Measurements from ENCODE around the gene CCT7. TPM values are rescaled to one million over a fixed set of nuclear protein-coding genes. Genes with fewer than 3 reads are reported as not detected.

CCT7 gene
- total and polyA plus RNA-seq, 11 donors: 156 to 328 (median 200) TPM

DNA sequence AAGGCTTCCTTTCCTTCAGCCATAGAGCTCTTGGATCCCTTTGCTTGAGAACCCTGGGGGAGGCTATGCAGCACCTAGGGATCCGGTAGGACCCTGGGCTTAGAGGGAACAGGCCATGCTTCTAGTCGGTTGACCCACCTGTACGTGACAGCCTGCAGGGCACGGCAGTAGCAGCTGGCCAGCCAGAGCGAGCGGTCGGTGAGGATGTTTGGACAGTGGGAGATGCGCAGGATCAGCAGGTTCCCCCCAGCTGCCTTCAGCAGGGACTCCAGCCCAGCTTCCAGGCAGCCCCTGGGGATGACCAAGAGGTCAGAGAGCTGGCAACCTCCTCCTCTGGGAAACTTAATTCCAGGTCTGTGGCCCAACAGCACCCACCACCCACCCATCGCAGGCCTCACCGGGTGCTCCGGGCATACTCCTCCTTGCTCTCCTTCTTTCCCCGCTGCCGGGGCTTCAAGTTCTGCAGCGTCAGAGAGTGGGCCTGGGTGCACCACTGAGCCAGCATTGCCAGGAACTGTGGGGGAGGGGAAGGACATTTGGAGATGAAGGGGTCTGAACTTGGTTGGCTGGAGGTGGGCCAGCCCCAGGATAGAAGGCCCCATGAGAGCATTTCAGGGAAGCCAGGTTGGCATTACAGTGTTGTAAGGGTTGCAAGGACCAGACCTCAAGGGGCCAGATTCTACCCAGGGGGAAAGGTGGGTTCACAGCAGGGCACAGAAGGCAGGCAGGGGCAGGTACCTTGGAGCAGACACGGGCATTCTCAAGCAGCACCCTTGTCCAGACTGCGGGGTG is 29.6 kb downstream of the CCT7 start:
- TF ChIP-seq, protein P1, sequence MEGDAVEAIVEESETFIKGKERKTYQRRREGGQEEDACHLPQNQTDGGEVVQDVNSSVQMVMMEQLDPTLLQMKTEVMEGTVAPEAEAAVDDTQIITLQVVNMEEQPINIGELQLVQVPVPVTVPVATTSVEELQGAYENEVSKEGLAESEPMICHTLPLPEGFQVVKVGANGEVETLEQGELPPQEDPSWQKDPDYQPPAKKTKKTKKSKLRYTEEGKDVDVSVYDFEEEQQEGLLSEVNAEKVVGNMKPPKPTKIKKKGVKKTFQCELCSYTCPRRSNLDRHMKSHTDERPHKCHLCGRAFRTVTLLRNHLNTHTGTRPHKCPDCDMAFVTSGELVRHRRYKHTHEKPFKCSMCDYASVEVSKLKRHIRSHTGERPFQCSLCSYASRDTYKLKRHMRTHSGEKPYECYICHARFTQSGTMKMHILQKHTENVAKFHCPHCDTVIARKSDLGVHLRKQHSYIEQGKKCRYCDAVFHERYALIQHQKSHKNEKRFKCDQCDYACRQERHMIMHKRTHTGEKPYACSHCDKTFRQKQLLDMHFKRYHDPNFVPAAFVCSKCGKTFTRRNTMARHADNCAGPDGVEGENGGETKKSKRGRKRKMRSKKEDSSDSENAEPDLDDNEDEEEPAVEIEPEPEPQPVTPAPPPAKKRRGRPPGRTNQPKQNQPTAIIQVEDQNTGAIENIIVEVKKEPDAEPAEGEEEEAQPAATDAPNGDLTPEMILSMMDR (IDR thresholded peaks at IDR 0.05): no peak
- no peak for TF ChIP-seq POLR2A (IDR thresholded peaks at IDR 0.05)
- Histone ChIP-seq H3K27me3 (peaks cover 6 to 36% (median 27%) of the 10 kb centered on the region in 9 donors), H3K4me1 (peaks cover 0 to 5% (median 1%) of the 10 kb centered on the region in 12 donors), H3K9me3 (no peaks in the 10 kb centered on the region), H3K36me3 (no peaks in the 10 kb centered on the region), H3K4me3 (no peak overlapping the region), H3K27ac (no peak overlapping the region)
- ATAC-seq (no peak), DNase-seq (no peak)
- intact Hi-C loops (cut with DNase I): no loop called here
- WGBS, 4 donors: 91 to 94% (median 93%) methylated on average over 15 to 16 of the region's 16 CpGs

DNA sequence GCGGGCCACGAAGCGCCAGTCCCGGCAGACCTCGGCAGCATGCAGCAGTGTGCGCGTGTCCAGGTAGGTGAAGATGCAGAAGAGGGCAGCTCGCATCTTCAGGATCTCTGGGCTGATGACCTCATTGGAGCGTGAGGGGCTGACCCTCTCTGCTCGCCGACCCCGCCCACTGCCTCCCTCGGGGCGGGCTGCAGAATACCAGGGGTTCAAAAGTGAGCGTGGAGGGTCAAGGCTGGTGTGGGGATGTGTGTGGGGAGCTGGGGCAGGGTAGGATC is 30.2 kb downstream of the CCT7 start:
- ATAC-seq (no peak), DNase-seq (no peak)
- Histone ChIP-seq H3K4me3 (no peak overlapping the region), H3K36me3 (no peaks in the 10 kb centered on the region), H3K9me3 (no peaks in the 10 kb centered on the region), H3K4me1 (peaks cover 0 to 9% (median 3%) of the 10 kb centered on the region in 12 donors), H3K27ac (no peak overlapping the region), H3K27me3 (peaks cover 10 to 42% (median 31%) of the 10 kb centered on the region in 9 donors)
- intact Hi-C loops (cut with DNase I): no loop called here
- no peak for TF ChIP-seq POLR2A (IDR thresholded peaks at IDR 0.05)
- TF ChIP-seq, protein P1 (IDR thresholded peaks at IDR 0.05): no peak
- 82 to 91% (median 87%) methylated on average over 6 to 15 of the region's 15 CpGs for WGBS, 4 donors

DNA sequence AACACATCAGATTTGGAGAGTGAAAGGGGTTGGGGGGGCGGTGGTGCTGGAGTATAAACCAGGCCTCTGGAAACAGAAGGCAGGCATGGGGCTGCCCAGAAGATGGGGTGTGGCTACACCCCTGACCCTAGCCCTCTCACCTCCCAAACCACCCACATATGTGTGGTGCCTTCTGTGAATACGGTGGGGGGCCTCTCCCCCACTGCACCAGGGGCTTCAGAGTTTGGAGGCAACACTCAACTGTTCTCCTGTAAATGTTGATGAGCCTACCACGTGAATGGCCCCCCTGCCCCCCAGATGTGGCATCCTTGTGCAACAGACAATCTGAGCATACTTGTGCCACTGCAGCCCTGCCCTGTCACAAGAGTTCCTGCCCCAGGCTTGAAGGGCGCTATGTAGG is 30.7 kb downstream of the CCT7 start:
- H3K27me3 ChIP-seq: peaks cover 10 to 47% (median 33%) of the 10 kb centered on the region in 9 donors
- WGBS, 4 donors: 81 to 88% (median 87%) methylated on average over 2 to 4 of the region's 4 CpGs
- TF ChIP-seq, protein P1 (IDR thresholded peaks at IDR 0.05): no peak
- no peak for TF ChIP-seq POLR2A (IDR thresholded peaks at IDR 0.05)
- DNase-seq (no peak), ATAC-seq (no peak)
- no peak overlapping the region for H3K27ac ChIP-seq
- no peak overlapping the region for H3K4me3 ChIP-seq
- H3K9me3 ChIP-seq: no peaks in the 10 kb centered on the region
- H3K4me1 ChIP-seq: peaks cover 0 to 14% (median 3%) of the 10 kb centered on the region in 12 donors
- intact Hi-C loops (cut with DNase I): no loop called here
- no peaks in the 10 kb centered on the region for H3K36me3 ChIP-seq

DNA sequence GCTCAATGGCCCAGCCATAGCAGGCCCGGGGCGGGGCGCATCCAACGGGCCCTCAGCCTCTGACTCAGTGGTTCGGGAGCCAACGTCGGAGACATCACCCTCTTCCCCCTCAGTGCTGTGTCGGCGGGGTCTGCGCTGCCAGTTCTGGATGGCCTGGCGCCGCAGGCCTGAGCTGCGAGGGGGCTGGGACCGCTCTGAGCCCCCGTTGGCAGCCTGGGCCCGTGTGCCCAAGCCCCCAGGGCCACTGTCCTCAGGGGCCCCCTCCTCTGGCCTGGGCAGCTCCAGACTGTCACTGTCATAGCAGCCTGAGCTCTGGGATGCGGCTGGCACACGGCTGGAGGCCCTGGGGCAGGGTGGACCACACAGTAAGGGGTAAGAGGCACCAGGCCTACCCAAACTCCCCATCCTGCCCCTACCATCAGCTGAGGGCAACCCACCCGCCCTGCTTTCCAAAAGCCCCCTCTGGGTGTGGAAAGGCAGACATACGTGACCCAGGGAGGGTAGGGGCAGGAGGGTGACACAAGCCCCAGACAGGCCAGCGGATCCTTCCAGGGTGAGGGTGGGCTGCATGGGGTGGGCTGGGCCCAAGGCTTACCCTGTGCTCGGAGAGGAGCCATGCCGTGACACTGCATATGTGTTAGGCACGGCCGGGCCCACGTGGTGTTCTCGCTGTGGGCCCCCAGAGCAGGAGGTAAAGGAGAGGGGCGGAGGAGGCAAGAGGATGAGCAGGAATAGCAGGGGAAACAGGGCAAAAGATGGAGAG is 31.4 kb downstream of the CCT7 start:
- no peak overlapping the region for H3K4me3 ChIP-seq
- no peak overlapping the region for H3K27ac ChIP-seq
- WGBS, 4 donors: 83 to 90% (median 87%) methylated on average over 12 to 28 of the region's 28 CpGs
- H3K9me3 ChIP-seq: no peaks in the 10 kb centered on the region
- H3K4me1 ChIP-seq: peaks cover 0 to 14% (median 3%) of the 10 kb centered on the region in 12 donors
- intact Hi-C loops (cut with DNase I): no loop called here
- ATAC-seq: no peak
- no peaks in the 10 kb centered on the region for H3K36me3 ChIP-seq
- H3K27me3 ChIP-seq: peaks cover 10 to 50% (median 33%) of the 10 kb centered on the region in 9 donors
- no peak for TF ChIP-seq POLR2A (IDR thresholded peaks at IDR 0.05)
- TF ChIP-seq, protein P1 (IDR thresholded peaks at IDR 0.05): no peak
- DNase-seq: no peak
